LNCaP clone FGC (cell line): ENCODE results near the gene ALCAM.

Experiments used
- DNase-seq: peaks from one replicate; pipeline ENCODE4 v3.0.0-alpha.2; 2011; ENCODE audit warnings: low read depth
- H3K4me3 ChIP-seq: 2 replicates; pipeline ENCODE4 v1.5.1; 2011; ENCODE audit warnings: mild to moderate bottlenecking, low read depth, low read length, control low read depth
- TF ChIP-seq, protein P1 (sequence below): IDR thresholded peaks from 2 replicates; pipeline ENCODE4 v1.5.1; 2012; ENCODE audit warnings: mild to moderate bottlenecking; ENCODE audit not compliant: control insufficient read depth, insufficient read depth; ENCODE audit errors: extremely low read depth

Gene ALCAM

GRCh38 chr3:105499961-105500360, 133.3 kb downstream of the ALCAM start:
- no peak for DNase-seq
- H3K4me3 ChIP-seq: no peak overlapping the region
- TF ChIP-seq, protein P1, sequence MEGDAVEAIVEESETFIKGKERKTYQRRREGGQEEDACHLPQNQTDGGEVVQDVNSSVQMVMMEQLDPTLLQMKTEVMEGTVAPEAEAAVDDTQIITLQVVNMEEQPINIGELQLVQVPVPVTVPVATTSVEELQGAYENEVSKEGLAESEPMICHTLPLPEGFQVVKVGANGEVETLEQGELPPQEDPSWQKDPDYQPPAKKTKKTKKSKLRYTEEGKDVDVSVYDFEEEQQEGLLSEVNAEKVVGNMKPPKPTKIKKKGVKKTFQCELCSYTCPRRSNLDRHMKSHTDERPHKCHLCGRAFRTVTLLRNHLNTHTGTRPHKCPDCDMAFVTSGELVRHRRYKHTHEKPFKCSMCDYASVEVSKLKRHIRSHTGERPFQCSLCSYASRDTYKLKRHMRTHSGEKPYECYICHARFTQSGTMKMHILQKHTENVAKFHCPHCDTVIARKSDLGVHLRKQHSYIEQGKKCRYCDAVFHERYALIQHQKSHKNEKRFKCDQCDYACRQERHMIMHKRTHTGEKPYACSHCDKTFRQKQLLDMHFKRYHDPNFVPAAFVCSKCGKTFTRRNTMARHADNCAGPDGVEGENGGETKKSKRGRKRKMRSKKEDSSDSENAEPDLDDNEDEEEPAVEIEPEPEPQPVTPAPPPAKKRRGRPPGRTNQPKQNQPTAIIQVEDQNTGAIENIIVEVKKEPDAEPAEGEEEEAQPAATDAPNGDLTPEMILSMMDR: no peak

DNA sequence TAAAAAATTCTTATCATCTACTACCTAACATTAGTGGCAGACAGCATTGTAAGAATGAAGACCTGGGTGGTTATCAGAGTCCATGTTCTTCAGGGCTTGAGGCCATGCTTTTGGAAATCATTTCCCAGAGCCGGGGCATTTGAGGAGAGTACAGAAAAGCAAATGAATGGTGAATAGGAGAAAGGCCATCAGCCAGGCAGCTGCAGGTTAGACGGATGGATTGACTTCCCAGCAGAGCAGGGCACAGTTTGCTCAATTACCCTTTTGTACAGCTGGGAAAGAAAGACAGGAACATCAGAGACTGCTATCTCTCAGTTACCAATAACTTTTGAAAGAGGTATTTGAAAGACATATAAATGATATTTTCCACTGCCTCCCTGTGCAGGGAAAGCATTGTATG, 135.6 kb downstream of the ALCAM start:
- DNase-seq: no peak
- H3K4me3 ChIP-seq: no peak overlapping the region
- TF ChIP-seq, protein P1: no peak

- TF ChIP-seq, protein P1: no peak
- DNase-seq: peak; percentile 22
- no peak overlapping the region for H3K4me3 ChIP-seq
Measured at GRCh38 chr3:105503191-105503593, 136.5 kb downstream of the ALCAM start.

DNA sequence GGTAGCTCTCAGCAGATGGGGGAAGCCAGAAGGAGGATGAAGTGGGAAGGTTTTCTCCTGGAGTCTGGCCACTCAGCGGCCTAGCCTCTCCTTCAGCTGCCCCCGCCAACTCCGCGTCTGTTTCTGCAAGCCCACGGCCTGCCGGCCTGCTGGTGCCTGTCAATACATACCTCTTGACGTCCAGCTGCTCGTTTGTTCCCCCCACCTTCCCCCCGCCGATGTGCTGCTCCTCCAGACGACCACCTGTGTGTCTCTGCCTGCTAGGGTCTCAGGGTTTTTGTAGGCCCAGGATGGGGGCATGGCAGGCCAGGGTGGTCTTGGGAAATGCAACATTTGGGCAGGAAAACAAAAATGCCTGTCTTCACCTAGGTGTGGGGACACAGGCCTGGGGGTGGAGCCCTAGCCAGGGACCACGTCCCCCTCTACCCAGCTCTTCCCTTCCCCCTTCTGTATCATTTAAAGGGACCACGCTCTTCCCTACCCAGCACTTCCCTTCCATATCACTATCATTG, 137.8 kb downstream of the ALCAM start:
- TF ChIP-seq, protein P1: no peak
- no peak for DNase-seq
- no peak overlapping the region for H3K4me3 ChIP-seq

DNA sequence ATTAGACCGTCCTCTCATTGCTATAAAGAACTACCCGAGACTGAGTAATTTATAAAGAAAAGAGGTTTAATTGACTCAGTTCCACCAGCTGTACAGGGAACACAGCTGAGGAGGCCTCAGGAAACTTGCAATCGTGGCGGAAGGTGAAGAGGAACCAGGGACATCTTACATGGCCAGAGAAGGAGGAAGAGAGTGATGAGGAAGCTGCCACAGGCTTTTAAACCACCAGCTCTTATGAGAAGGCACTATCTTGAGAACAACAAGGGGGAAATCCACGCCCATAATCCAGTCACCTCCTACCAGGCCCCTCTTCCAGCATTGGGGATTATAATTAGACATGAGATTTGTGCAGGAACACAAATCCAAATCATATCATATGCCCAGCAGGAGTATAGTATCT, 138.5 kb downstream of the ALCAM start:
- DNase-seq: no peak
- no peak overlapping the region for H3K4me3 ChIP-seq
- TF ChIP-seq, protein P1: no peak

GRCh38 chr3:105511031-105511430, 144.3 kb downstream of the ALCAM start:
- no peak overlapping the region for H3K4me3 ChIP-seq
- TF ChIP-seq, protein P1: no peak
- no peak for DNase-seq

DNA sequence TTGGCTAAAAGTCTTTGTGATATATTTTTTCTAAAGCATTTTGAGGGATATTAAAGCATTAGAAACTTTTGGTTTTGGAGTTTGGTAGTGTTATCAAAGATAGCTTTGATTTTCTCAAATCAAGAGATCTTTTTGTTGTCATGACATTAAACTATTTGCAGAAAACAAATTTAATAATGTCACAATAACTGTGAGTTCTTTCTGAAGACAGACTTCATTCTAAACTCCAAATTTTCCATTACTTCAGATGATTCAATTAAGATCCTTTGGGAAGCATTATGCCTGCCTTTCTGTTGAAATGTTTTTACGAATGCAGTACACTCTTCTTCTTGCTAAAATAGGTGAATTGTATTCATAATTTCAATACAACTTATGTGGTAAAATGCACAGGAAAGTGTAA, 145.4 kb downstream of the ALCAM start:
- TF ChIP-seq, protein P1: no peak

More for the DNA sequence above, 145.4 kb downstream of the ALCAM start:
- DNase-seq: no peak
- H3K4me3 ChIP-seq: no peak overlapping the region
